ENCODE data around the gene ANKRD16.
"Not testable (repeated sequence)": the region's sequence is repeated elsewhere in the genome, so short reads cannot be mapped to it uniquely, and the experiment has no call there.

Gene ANKRD16

GRCh38 chr10:5876181-5876768 is 13.4 kb downstream of the ANKRD16 start:
- DNase-seq (ENCODE audit: low spot score), result no peak

GRCh38 chr10:5873515-5873995 is 16.1 kb downstream of the ANKRD16 start:
- peak; percentile 83 for DNase-seq (ENCODE audit: low spot score)

- no peak for DNase-seq (ENCODE audit: low spot score)
Observed at GRCh38 chr10:5871596-5871995, 18.1 kb downstream of the ANKRD16 start.

- DNase-seq (ENCODE audit: low spot score), result no peak
Observed at GRCh38 chr10:5869156-5869555, 20.5 kb downstream of the ANKRD16 start.

- DNase-seq (ENCODE audit: low spot score), result not testable (repeated sequence)
Observed at GRCh38 chr10:5868383-5868782, 21.3 kb downstream of the ANKRD16 start.

- not testable (repeated sequence) for DNase-seq (ENCODE audit: low spot score)
Observed at GRCh38 chr10:5867091-5867615, 22.5 kb downstream of the ANKRD16 start.

- DNase-seq (ENCODE audit: low spot score), result not testable (repeated sequence)
Observed at GRCh38 chr10:5866451-5867081, 23.1 kb downstream of the ANKRD16 start.

GRCh38 chr10:5862981-5863685 is 26.6 kb downstream of the ANKRD16 start:
- not testable (repeated sequence) for DNase-seq (ENCODE audit: low spot score)

GRCh38 chr10:5862360-5862961 is 27.2 kb downstream of the ANKRD16 start:
- DNase-seq (ENCODE audit: low spot score), result no peak

- no peak for DNase-seq (ENCODE audit: low spot score)
Observed at GRCh38 chr10:5860066-5860465, 29.6 kb downstream of the ANKRD16 start.

GRCh38 chr10:5858811-5859210 is 30.9 kb downstream of the ANKRD16 start:
- no peak for DNase-seq (ENCODE audit: low spot score)

- no peak for DNase-seq (ENCODE audit: low spot score)
Observed at GRCh38 chr10:5856701-5857004, 33.0 kb downstream of the ANKRD16 start.

GRCh38 chr10:5855979-5856700 is 33.6 kb downstream of the ANKRD16 start:
- no peak for DNase-seq (ENCODE audit: low spot score)

- DNase-seq (ENCODE audit: low spot score), result no peak
Observed at GRCh38 chr10:5854131-5854475, 35.6 kb downstream of the ANKRD16 start.

GRCh38 chr10:5846667-5847066 is 43.0 kb downstream of the ANKRD16 start:
- DNase-seq (ENCODE audit: low spot score), result not testable (repeated sequence)

GRCh38 chr10:5844345-5845055 is 45.2 kb downstream of the ANKRD16 start:
- peak; percentile 24 for DNase-seq (ENCODE audit: low spot score)

GRCh38 chr10:5843686-5844344 is 45.9 kb downstream of the ANKRD16 start:
- DNase-seq (ENCODE audit: low spot score), result no peak

- no peak for DNase-seq (ENCODE audit: low spot score)
Observed at GRCh38 chr10:5841965-5842364, 47.7 kb downstream of the ANKRD16 start.

- DNase-seq (ENCODE audit: low spot score), result peak; percentile 88
Observed at GRCh38 chr10:5840314-5841307, 49.1 kb downstream of the ANKRD16 start.

GRCh38 chr10:5836181-5836580 is 53.5 kb downstream of the ANKRD16 start:
- DNase-seq (ENCODE audit: low spot score), result not testable (repeated sequence)

Data from germinal center (tissue), 1 donor.